T-helper 17 cell (primary cell): ENCODE data around the gene NDUFAF3. TPM values are rescaled to one million over a fixed set of nuclear protein-coding genes. Genes with fewer than 3 reads are reported as not detected.
A peak's percentile ranks its signal among the peaks of the same experiment; 100 is the strongest.
"Not testable (repeated sequence)": the region's sequence is repeated elsewhere in the genome, so short reads cannot be mapped to it uniquely, and the experiment has no call there.

Experiments used
- ATAC-seq: fragments of 150-1000 bp; cut with Tn5 transposase; 2 replicates; pipeline ENCODE4 v1.10.0; 2021; ENCODE audit warnings: mild to moderate bottlenecking, moderate library complexity
- DNase-seq, 3 donors: peaks; one replicate each; pipeline versions ENCODE4 v3.0.0 to v3.0.0-alpha.2; 2020 to 2021
- H3K9me3 ChIP-seq: one replicate; pipeline ENCODE4 v1.7.0; 2013; ENCODE audit warnings: low read length, mild to moderate bottlenecking; ENCODE audit not compliant: control insufficient read depth, poor library complexity, severe bottlenecking
- H3K27ac Mint-ChIP-seq: one replicate; pipeline ENCODE4 v1.8.0; 2022; ENCODE audit warnings: mild to moderate bottlenecking, moderate library complexity, mixed read lengths
- H3K27me3 Mint-ChIP-seq: one replicate; pipeline ENCODE4 v1.8.0; 2022; ENCODE audit warnings: mixed read lengths
- H3K36me3 Mint-ChIP-seq: one replicate; pipeline ENCODE4 v1.8.0; 2022; ENCODE audit warnings: low read depth, mixed read lengths
- H3K4me1 Mint-ChIP-seq: one replicate; pipeline ENCODE4 v1.8.0; 2022; ENCODE audit warnings: mild to moderate bottlenecking, mixed read lengths
- H3K4me3 Mint-ChIP-seq: one replicate; pipeline ENCODE4 v1.8.0; 2022; ENCODE audit warnings: mild to moderate bottlenecking, moderate library complexity, mixed read lengths
- total RNA-seq, 4 donors: library from RNA in 2 of 4; stranded (reverse) in 2 of 4; gene quantifications; one replicate each; pipeline ENCODE4 v1.2.3 and lab custom pipeline; 2022 to 2026

The NDUFAF3 gene
- total RNA-seq, 2 donors from 2014 or later, result 61.3 to 62.9 TPM

DNA sequence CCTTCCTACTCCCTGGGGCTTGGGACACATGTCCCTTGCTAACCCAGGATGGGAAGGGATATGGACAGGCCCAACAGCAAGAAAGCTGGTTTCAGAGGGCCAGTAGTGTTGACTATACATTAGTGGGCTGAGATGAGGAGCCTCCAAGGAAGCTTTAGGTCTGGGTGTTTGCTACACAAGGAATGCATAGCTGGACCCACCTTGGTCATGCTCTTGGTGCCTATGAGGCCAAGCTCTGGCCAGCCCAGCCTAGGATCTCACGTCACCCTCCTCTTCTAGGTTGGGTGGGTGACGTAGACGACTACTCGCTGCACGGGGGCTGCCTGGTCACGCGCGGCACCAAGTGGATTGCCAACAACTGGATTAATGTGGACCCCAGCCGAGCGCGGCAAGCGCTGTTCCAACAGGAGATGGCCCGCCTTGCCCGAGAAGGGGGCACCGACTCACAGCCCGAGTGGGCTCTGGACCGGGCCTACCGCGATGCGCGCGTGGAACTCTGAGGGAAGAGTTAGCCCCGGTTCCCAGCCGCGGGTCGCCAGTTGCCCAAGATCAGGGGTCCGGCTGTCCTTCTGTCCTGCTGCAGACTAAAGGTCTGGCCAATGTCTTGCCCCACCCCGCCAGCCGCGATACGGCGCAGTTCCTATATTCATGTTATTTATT lies 15.4 kb upstream of the NDUFAF3 start:
- Mint-ChIP-seq H3K4me3 (peak overlapping the region; percentile 100), H3K4me1 (peaks cover 26% of the 10 kb centered on the region), H3K27me3 (no peaks in the 10 kb centered on the region), H3K27ac (peak overlapping the region; percentile 99), H3K36me3 (peaks cover 2% of the 10 kb centered on the region)
- no peaks in the 10 kb centered on the region for H3K9me3 ChIP-seq
- DNase-seq (no peak), ATAC-seq (no peak)

DNA sequence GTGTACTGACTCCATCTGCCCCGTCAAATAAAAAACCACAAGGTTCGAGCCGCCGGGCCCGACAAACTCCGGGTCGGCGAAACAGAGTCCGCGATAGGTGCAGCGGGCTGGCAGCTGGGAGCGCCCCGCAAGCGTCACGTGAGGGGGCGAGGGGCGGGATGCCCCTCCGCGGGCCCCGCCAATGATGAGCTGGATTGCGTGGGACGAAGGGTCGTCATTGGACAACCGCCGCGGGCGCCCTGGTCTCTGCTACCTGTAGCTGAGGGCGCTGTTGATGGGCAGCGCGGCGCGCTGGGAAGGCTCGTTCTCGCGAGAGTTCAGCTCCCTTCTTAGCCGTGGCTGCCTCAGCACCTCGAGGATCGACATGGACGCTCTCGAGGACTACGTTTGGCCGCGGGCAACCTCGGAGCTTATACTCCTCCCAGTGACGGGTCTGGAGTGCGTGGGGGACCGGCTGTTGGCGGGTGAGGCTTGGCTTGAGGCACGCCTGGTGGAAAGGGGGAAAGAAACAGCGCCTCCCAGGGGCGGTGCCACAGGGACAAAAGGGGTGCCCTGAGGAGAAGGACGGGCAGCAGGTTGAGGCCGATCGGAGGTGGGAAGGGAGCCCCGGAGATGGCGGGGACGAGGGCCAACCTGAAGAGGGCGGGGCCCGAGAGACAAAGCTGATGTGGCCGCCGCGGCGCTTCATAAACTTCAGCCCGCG lies 14.7 kb upstream of the NDUFAF3 start, which contains the start of gene WDR6:
Gene WDR6 (plus strand): TSS at position 324 of the 703 bp plus-strand sequence. CDS start 41 bp downstream, at position 365.
- DNase-seq, result peak; percentile 92 to 96 (median 94)
- Mint-ChIP-seq H3K4me3 (peak within 1 kb of the TSS; percentile 100), H3K27me3 (no peaks in the 10 kb centered on the region), H3K27ac (peak within 1 kb of the TSS; percentile 99), H3K4me1 (peaks cover 30% of the 10 kb centered on the region), H3K36me3 (peaks cover 2% of the 10 kb centered on the region)
- no peaks in the 10 kb centered on the region for H3K9me3 ChIP-seq
- ATAC-seq, result peak; percentile 92

DNA sequence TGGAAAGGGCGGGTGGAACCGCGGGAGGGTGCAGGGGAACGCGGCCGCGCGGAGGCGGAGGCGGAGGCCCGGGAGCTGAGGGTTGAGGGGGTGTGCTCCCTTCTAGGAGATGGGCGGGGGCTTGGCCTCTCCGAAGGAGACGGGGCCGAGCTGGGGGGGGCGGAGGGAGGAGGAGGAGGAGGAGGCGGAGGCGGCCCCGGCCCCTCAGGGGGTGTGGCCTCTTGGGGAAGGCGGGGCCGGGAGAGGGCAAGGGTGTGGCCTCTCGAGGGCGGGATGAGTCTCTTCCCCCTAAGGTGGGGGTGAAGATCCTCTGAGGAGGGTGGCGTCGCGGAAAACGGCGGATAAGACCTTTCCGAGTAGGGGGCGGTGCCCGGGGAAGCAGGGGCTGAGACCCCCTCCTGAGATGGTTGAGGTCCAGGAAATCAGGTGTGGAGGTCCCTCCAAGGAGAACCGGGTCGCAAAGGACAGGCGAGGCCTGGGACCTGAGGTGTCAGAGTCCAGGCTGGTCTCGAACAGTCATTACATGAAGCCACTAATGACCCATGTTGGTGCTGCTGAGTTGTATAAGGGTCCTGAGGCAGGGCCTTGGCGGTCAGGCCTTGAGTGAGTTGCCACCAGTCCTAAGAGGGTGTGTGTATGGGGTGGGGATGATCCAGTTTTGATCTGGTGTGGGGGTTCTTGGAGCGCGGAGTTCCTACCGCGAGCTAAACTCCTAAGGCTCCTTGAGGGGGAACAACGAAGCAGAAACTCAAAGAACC lies 14.0 kb upstream of the NDUFAF3 start:
- peak overlapping the region; percentile 99 for H3K27ac Mint-ChIP-seq
- ATAC-seq (peak; percentile 58), DNase-seq (peak; percentile 76 to 90 (median 88))
- peaks cover 2% of the 10 kb centered on the region for H3K36me3 Mint-ChIP-seq
- no peaks in the 10 kb centered on the region for H3K27me3 Mint-ChIP-seq
- H3K9me3 ChIP-seq, result no peaks in the 10 kb centered on the region
- peaks cover 30% of the 10 kb centered on the region for H3K4me1 Mint-ChIP-seq
- peak overlapping the region; percentile 100 for H3K4me3 Mint-ChIP-seq

DNA sequence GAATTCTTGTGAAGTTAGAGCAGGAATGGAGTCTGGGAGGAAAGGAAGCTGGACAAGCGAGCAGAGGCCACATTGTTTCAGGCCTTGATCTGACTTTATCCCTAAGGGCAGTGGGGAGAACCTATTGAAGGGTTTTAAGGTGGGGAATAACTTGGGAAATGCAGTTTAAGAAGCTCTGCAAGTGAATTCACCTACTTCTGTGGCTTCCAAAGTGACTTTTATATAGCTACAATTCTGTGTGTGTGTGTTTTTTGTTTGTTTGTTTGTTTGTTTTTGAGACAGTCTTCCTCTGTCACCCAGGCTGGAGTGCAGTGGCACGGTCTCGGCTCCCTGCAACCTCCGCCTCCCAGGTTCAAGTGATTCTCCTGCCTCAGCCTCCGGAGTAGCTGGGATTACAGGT lies 13.3 kb upstream of the NDUFAF3 start:
- H3K9me3 ChIP-seq, H3K27me3 Mint-ChIP-seq, ATAC-seq, H3K36me3 Mint-ChIP-seq, DNase-seq: not testable (repeated sequence)
- Mint-ChIP-seq H3K4me3 (peak overlapping the region; percentile 100), H3K4me1 (peaks cover 30% of the 10 kb centered on the region), H3K27ac (peak overlapping the region; percentile 99)

DNA sequence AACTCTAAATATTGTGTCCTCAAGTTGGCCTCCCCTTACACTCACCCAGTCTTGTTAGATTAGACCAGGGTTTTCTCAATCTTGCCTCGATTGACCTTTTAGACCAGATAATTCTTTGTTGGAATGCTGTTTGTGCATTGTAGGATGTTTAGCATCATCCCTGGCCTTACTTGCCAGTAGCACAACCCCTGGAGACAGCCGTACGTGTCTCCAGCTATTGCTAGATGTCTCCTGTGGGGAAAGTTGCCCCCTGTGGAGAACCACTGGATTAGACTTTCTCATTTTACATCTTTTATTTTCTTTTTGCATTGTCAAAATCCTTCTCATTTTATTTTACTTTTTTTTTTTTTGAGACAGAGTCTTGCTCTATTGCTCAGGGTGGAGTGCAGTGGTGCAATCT lies 12.5 kb upstream of the NDUFAF3 start:
- H3K36me3 Mint-ChIP-seq, result peaks cover 2% of the 10 kb centered on the region
- DNase-seq (no peak), ATAC-seq (no peak)
- H3K27ac Mint-ChIP-seq, result no peak overlapping the region
- no peaks in the 10 kb centered on the region for H3K9me3 ChIP-seq
- peak overlapping the region; percentile 33 for H3K4me3 Mint-ChIP-seq
- no peaks in the 10 kb centered on the region for H3K27me3 Mint-ChIP-seq
- peaks cover 27% of the 10 kb centered on the region for H3K4me1 Mint-ChIP-seq

DNA sequence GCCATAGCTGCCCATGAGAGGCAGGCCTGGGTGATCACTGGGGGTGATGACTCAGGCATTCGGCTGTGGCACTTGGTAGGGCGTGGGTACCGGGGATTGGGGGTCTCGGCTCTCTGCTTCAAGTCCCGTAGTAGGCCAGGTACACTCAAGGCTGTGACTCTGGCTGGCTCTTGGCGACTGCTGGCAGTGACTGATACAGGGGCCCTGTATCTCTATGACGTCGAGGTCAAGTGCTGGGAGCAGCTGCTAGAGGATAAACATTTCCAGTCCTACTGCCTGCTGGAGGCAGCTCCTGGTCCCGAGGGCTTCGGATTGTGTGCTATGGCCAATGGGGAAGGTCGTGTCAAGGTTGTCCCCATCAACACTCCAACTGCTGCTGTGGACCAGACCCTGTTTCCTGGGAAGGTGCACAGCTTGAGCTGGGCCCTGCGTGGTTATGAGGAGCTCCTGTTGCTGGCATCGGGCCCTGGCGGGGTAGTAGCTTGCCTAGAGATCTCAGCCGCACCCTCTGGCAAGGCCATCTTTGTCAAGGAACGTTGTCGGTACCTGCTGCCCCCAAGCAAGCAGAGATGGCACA lies 9.4 kb upstream of the NDUFAF3 start:
- H3K4me1 Mint-ChIP-seq, result peaks cover 22% of the 10 kb centered on the region
- no peak for DNase-seq
- no peak for ATAC-seq
- no peaks in the 10 kb centered on the region for H3K27me3 Mint-ChIP-seq
- H3K4me3 Mint-ChIP-seq, result no peak overlapping the region
- H3K36me3 Mint-ChIP-seq, result peaks cover 2% of the 10 kb centered on the region
- no peak overlapping the region for H3K27ac Mint-ChIP-seq
- no peaks in the 10 kb centered on the region for H3K9me3 ChIP-seq

DNA sequence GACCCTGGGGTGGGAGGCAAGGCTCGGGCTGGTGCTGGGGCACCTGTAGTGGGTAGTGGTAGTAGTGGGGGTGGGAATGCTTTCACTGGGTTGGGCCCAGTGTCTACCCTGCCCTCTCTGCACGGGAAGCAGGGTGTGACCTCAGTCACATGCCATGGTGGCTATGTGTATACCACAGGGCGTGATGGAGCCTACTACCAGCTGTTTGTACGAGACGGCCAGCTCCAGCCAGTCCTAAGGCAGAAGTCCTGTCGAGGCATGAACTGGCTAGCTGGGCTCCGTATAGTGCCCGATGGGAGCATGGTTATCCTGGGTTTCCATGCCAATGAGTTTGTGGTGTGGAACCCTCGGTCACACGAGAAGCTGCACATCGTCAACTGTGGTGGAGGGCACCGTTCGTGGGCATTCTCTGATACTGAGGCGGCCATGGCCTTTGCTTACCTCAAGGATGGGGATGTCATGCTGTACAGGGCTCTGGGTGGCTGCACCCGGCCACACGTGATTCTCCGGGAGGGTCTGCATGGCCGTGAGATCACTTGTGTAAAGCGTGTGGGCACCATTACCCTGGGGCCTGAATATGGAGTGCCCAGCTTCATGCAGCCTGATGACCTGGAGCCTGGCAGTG lies 8.7 kb upstream of the NDUFAF3 start:
- DNase-seq, result no peak
- H3K36me3 Mint-ChIP-seq, result peaks cover 2% of the 10 kb centered on the region
- H3K27ac Mint-ChIP-seq, result no peak overlapping the region

DNA sequence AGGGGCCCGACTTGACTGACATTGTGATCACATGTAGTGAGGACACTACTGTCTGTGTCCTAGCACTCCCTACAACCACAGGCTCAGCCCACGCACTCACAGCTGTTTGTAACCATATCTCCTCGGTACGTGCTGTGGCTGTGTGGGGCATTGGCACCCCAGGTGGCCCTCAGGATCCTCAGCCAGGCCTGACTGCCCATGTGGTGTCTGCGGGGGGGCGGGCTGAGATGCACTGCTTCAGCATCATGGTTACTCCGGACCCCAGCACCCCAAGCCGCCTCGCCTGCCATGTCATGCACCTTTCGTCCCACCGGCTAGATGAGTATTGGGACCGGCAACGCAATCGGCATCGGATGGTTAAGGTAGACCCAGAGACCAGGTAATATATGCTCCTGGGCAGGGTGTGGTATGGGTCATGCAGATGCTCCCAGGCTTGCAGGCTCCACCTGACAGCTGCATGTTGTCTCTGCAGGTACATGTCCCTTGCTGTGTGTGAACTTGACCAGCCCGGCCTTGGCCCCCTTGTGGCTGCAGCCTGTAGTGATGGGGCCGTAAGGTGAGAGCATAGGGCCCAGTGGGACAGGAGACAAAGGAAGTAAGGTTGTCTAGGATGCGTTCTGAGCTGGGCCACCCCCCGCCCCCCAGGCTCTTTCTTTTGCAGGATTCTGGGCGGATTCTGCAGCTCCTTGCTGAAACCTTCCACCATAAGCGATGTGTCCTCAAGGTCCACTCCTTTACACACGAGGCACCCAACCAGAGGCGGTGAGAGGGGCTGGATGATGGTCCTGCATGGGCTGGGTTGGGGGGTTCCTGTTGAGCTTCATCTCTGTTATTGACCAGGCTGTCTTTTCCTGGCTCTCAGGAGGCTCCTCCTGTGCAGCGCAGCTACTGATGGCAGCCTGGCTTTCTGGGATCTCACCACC lies 7.9 kb upstream of the NDUFAF3 start:
- Mint-ChIP-seq H3K27ac (no peak overlapping the region), H3K4me3 (no peak overlapping the region), H3K4me1 (peaks cover 21% of the 10 kb centered on the region), H3K27me3 (no peaks in the 10 kb centered on the region), H3K36me3 (peaks cover 2% of the 10 kb centered on the region)
- H3K9me3 ChIP-seq, result no peaks in the 10 kb centered on the region
- DNase-seq (peak in 1 of 3 donors; percentile 47), ATAC-seq (peak; percentile 47)

More for the DNA sequence above, 8.7 kb upstream of the NDUFAF3 start:
- no peak for ATAC-seq
- Mint-ChIP-seq H3K27me3 (no peaks in the 10 kb centered on the region), H3K4me1 (peaks cover 22% of the 10 kb centered on the region), H3K4me3 (no peak overlapping the region)
- no peaks in the 10 kb centered on the region for H3K9me3 ChIP-seq

DNA sequence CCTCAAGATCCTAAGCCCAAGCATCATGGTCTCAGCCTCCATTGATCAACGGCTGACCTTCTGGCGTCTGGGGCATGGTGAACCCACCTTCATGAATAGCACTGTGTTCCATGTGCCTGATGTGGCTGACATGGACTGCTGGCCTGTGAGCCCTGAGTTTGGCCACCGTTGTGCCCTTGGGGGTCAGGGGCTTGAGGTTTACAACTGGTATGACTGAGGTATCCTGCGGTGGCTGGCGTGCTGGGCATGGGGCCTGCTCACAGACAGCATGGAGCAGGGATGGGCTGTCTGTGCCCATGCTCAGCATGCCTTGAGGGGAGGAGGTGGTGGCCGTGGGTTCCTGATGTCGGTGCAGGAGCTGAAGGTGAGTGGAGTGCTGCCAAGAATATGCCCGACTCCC lies 6.8 kb upstream of the NDUFAF3 start:
- DNase-seq (no peak), ATAC-seq (no peak)
- Mint-ChIP-seq H3K27ac (no peak overlapping the region), H3K27me3 (no peaks in the 10 kb centered on the region), H3K36me3 (peaks cover 2% of the 10 kb centered on the region), H3K4me3 (no peak overlapping the region), H3K4me1 (peaks cover 16% of the 10 kb centered on the region)
- no peaks in the 10 kb centered on the region for H3K9me3 ChIP-seq

DNA sequence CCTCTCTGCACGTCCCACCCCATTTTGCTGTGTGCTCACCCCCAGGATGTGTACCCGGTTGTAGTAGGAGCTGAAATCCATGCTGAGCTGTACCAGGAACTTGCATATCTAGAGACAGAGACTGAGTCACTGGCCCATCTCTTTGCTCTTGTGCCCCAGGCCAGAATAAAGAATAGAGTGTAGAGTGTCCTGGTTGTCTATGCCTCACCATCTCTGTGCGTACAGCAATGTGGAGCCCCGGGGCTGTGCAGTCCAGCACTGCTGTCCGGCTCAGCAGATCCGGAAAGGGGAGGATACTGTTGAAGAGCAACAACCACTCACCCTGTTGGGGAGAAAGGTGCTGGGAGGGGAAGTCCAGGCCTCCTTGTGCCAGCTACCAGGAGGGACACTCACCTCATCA lies 6.2 kb upstream of the NDUFAF3 start:
- peaks cover 2% of the 10 kb centered on the region for H3K36me3 Mint-ChIP-seq
- H3K27me3 Mint-ChIP-seq, result no peaks in the 10 kb centered on the region
- DNase-seq (no peak), ATAC-seq (no peak)
- H3K4me3 Mint-ChIP-seq, result peak overlapping the region; percentile 33
- H3K4me1 Mint-ChIP-seq, result peaks cover 21% of the 10 kb centered on the region
- no peaks in the 10 kb centered on the region for H3K9me3 ChIP-seq
- H3K27ac Mint-ChIP-seq, result no peak overlapping the region

DNA sequence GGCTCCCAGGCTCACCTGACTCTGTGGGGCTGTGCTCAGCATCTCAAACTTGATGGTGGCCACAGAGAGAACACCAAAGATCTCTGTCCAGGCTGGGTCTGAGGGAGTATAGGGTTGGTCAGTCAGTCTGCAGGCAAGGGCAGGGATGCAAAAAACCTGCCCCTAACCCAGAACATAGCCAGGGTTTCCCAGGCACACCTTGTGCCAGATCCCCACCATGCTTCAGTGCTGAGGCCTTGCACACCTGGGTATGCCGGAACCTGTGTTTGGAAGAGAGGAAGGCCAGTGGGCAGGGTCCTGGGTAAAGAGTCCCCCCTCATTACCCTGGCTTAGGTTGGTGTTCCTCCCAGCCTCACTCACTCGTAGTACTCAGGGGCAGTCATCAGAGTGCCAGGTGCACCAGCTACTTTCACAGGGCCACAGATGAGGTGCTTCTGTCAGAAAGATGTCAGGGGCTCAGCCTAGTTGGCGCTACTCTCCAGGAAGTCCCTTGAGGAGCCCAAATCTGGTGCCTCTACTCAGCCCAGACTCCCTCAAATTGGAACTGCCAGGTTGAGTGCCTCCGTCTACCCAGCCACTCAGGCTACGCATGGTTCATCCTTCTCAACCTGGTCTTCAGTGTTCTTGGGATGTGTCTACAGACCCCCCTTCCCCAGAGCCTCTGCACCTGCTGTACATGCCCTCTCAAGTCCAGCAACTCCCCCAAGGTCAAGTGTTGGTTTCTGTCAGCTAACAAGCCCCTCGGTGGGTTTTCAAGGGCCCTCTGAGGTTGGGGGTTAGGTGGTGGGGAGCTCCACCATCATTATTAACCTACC lies 5.3 kb upstream of the NDUFAF3 start:
- H3K9me3 ChIP-seq, result no peaks in the 10 kb centered on the region
- peak overlapping the region; percentile 93 for H3K27ac Mint-ChIP-seq
- peak overlapping the region; percentile 33 for H3K4me3 Mint-ChIP-seq
- DNase-seq (no peak), ATAC-seq (no peak)
- peaks cover 24% of the 10 kb centered on the region for H3K4me1 Mint-ChIP-seq
- H3K36me3 Mint-ChIP-seq, result peaks cover 4% of the 10 kb centered on the region
- H3K27me3 Mint-ChIP-seq, result no peaks in the 10 kb centered on the region
